Measurements from ENCODE around the gene SRXN1.
A peak's percentile ranks its signal among the peaks of the same experiment; 100 is the strongest.

The SRXN1 gene

GRCh38 chr20:634148-634925, 18.7 kb downstream of the SRXN1 start:
- DNase-seq = no peak

- DNase-seq = peak; percentile 46
Measured at GRCh38 chr20:631101-631500, 21.9 kb downstream of the SRXN1 start.

GRCh38 chr20:626579-626978, 26.4 kb downstream of the SRXN1 start:
- DNase-seq = no peak

- DNase-seq = no peak
Measured at GRCh38 chr20:625360-625932, 27.6 kb downstream of the SRXN1 start.

- DNase-seq = no peak
Measured at GRCh38 chr20:623704-624103, 29.3 kb downstream of the SRXN1 start.

- DNase-seq = no peak
Measured at GRCh38 chr20:623021-623420, 30.0 kb downstream of the SRXN1 start.

GRCh38 chr20:622161-622560, 30.8 kb downstream of the SRXN1 start:
- DNase-seq = no peak

GRCh38 chr20:621125-621756, 31.8 kb downstream of the SRXN1 start:
- peak; percentile 37 for DNase-seq

- no peak for DNase-seq
Measured at GRCh38 chr20:620246-620645, 32.8 kb downstream of the SRXN1 start.

- DNase-seq = no peak
Measured at GRCh38 chr20:618980-619379, 34.0 kb downstream of the SRXN1 start.

GRCh38 chr20:617934-618690, 34.9 kb downstream of the SRXN1 start:
- no peak for DNase-seq

- no peak for DNase-seq
Measured at GRCh38 chr20:615514-615913, 37.5 kb downstream of the SRXN1 start.

GRCh38 chr20:611843-612185, 41.2 kb downstream of the SRXN1 start:
- DNase-seq = no peak

- DNase-seq = no peak
Measured at GRCh38 chr20:611047-611842, 41.8 kb downstream of the SRXN1 start.

GRCh38 chr20:610130-611046, 42.6 kb downstream of the SRXN1 start, which contains the start of gene TCF15:
TSS of gene TCF15 (minus strand) at chr20:610309. CDS start at chr20:610237, 72 bp downstream.
- DNase-seq = peak; percentile 34

- no peak for DNase-seq
Measured at GRCh38 chr20:609371-609964, 43.5 kb downstream of the SRXN1 start.

GRCh38 chr20:608970-609369, 44.0 kb downstream of the SRXN1 start:
- DNase-seq = no peak

- no peak for DNase-seq
Measured at GRCh38 chr20:607476-607875, 45.5 kb downstream of the SRXN1 start.

- DNase-seq = no peak
Measured at GRCh38 chr20:605237-605636, 47.8 kb downstream of the SRXN1 start.

GRCh38 chr20:603116-603640, 49.8 kb downstream of the SRXN1 start:
- DNase-seq = no peak

Measured in fibroblast of skin of scalp (primary cell).